Measurements from ENCODE around the gene SCRN2. TPM values are rescaled to one million over a fixed set of nuclear protein-coding genes. Genes with fewer than 3 reads are reported as not detected.

Gene SCRN2
- total RNA-seq, 1 experiment from 2014 or later: 47.9 TPM

DNA sequence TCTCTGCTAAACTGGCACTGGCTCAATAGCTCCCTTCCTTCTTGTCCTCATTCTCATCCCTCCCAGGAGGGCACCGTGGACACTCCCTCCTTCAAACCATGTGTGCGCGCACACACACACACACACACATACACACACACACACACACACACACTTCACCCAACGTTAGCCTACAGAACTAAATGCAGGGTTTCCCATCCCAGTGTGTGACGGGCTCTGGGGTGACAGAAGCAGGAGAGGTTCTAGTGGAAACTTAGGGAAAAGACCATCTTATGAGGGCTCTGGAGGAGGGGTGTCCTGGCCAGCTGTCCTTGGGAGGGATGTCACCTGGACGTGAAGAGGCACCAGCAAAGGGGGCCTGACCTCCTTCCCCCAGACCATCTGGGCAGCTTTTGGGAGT is 39.2 kb downstream of the SCRN2 start:
- no TSS peak for BruUV-seq (replicated peaks)
- CTCF ChIA-PET: interaction anchor here (0.6 kb wide), 3 partner anchors 16 to 110 kb away, joined by 3 read pairs; no protein-coding TSS in a partner anchor

DNA sequence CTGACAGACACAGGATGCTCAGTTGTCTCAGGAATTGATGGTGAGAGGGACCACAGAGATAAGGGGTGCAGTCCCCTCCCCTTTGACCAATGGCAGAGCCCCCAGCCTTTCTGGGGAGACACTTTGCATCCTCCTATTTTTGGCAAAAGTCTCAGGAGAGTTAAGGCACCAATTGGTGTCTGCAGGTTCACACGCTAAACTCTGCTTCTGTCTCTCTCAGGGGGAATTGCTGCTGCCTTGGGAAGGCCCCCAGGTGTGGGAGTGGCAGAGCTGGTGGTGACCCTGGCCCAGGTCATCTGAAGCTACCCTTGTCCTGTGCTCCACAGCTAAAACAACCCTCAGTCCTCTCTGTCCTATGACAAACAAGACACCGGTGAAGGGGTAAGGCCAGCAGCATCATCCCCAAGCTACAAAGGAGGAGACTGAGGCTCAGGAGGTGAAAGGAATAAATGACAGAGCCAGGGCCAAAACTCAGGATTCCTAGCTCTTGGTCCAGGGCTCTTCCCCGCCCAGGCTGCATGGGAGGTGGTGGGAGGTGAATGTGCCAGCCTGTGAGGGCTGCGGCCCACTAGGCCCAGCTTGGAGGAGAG is 39.8 kb downstream of the SCRN2 start:
- Histone ChIP-seq H3K4me1 (ENCODE audit: insufficient read depth, low read length) (no peaks in the 10 kb centered on the region), H3K36me3 (ENCODE audit: low read depth, low read length) (no peaks in the 10 kb centered on the region), H3K9me2 (replicated peaks; ENCODE audit: low read length) (no peaks in the 10 kb centered on the region), H3K27ac (ENCODE audit: low read length) (no peak overlapping the region), H4K20me1 (ENCODE audit: low read length) (no peaks in the 10 kb centered on the region), H3F3A (ENCODE audit: low read length, unreplicated experiment) (no peaks in the 10 kb centered on the region), H3K9ac (ENCODE audit: low read length) (no peak overlapping the region), H3K9me3 (ENCODE audit: low read length) (no peaks in the 10 kb centered on the region), H3K79me2 (ENCODE audit: low read length) (no peaks in the 10 kb centered on the region), H3K27me3 (ENCODE audit: low read length) (no peaks in the 10 kb centered on the region), H2AFZ (ENCODE audit: low read length) (no peak overlapping the region), H3K4me2 (ENCODE audit: low read length) (no peak overlapping the region), H3K4me3 (ENCODE audit: low read length) (no peak overlapping the region)
- ChIA-PET POLR2A (ENCODE audit: unreplicated experiment) (no interaction called here), CTCF (interaction anchor here (0.6 kb wide), 3 partner anchors 17 to 100 kb away, joined by 3 read pairs; no protein-coding TSS in a partner anchor)
- intact Hi-C loops (cut with micrococcal nuclease): no loop called here
- no peak for TF ChIP-seq EZH2phosphoT487 (IDR thresholded peaks at IDR 0.05; ENCODE audit: borderline replicate concordance, low read length)
- no peak for TF ChIP-seq EZH2 (IDR thresholded peaks at IDR 0.05; ENCODE audit: low read length, unreplicated experiment)
- TF ChIP-seq, protein P1, sequence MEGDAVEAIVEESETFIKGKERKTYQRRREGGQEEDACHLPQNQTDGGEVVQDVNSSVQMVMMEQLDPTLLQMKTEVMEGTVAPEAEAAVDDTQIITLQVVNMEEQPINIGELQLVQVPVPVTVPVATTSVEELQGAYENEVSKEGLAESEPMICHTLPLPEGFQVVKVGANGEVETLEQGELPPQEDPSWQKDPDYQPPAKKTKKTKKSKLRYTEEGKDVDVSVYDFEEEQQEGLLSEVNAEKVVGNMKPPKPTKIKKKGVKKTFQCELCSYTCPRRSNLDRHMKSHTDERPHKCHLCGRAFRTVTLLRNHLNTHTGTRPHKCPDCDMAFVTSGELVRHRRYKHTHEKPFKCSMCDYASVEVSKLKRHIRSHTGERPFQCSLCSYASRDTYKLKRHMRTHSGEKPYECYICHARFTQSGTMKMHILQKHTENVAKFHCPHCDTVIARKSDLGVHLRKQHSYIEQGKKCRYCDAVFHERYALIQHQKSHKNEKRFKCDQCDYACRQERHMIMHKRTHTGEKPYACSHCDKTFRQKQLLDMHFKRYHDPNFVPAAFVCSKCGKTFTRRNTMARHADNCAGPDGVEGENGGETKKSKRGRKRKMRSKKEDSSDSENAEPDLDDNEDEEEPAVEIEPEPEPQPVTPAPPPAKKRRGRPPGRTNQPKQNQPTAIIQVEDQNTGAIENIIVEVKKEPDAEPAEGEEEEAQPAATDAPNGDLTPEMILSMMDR (conservative IDR thresholded peaks at IDR 0.05; ENCODE audit: low read depth, low read length): no peak
- no TSS peak for BruUV-seq (replicated peaks)
- DNase-seq (no peak), ATAC-seq (no peak)

More for the DNA sequence above, 39.2 kb downstream of the SCRN2 start:
- Histone ChIP-seq H3K9ac (ENCODE audit: low read length) (no peak overlapping the region), H2AFZ (ENCODE audit: low read length) (no peak overlapping the region), H3F3A (ENCODE audit: low read length, unreplicated experiment) (no peaks in the 10 kb centered on the region), H3K36me3 (ENCODE audit: low read depth, low read length) (peaks cover 2% of the 10 kb centered on the region; the same call in 1 of the 2 replicates), H3K79me2 (ENCODE audit: low read length) (no peaks in the 10 kb centered on the region), H3K9me3 (ENCODE audit: low read length) (no peaks in the 10 kb centered on the region), H4K20me1 (ENCODE audit: low read length) (no peaks in the 10 kb centered on the region), H3K9me2 (replicated peaks; ENCODE audit: low read length) (no peaks in the 10 kb centered on the region), H3K27ac (ENCODE audit: low read length) (no peak overlapping the region), H3K4me1 (ENCODE audit: insufficient read depth, low read length) (no peaks in the 10 kb centered on the region), H3K4me3 (ENCODE audit: low read length) (no peak overlapping the region), H3K27me3 (ENCODE audit: low read length) (no peaks in the 10 kb centered on the region), H3K4me2 (ENCODE audit: low read length) (no peak overlapping the region)
- intact Hi-C loops (cut with micrococcal nuclease): loop anchor here (1.0 kb wide), 2 partner anchors 26 to 103 kb away; no protein-coding TSS in a partner anchor
- TF ChIP-seq EZH2 (IDR thresholded peaks at IDR 0.05; ENCODE audit: low read length, unreplicated experiment) (no peak), EZH2phosphoT487 (IDR thresholded peaks at IDR 0.05; ENCODE audit: borderline replicate concordance, low read length) (no peak)
- TF ChIP-seq, protein P1 (conservative IDR thresholded peaks at IDR 0.05; ENCODE audit: low read depth, low read length): no peak
- ATAC-seq (no peak), DNase-seq (no peak)
- POLR2A ChIA-PET (ENCODE audit: unreplicated experiment): no interaction called here

DNA sequence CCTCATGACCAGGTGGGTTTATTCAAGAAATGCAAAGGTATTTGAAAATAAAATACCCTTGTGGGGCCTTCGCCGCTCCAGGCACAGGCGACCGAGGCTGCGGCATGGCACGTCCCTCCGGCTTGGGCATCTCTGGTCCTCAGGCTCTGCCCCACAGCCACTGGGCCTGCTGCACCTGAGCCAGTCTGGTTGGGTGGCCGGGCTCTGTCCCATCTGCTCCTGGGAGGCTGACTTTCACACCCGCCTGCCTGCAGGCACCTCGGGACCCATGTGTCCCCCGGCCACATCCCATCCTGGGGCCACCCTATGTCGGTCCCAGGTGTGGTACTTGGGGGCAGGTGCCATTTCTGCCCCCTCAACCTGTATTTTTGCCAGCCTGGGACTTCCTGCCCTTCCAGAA is 40.4 kb downstream of the SCRN2 start:
- Histone ChIP-seq H3K9me3 (ENCODE audit: low read length) (no peaks in the 10 kb centered on the region), H3K9ac (ENCODE audit: low read length) (no peak overlapping the region), H3K4me1 (ENCODE audit: insufficient read depth, low read length) (no peaks in the 10 kb centered on the region), H3K4me3 (ENCODE audit: low read length) (no peak overlapping the region), H3K27ac (ENCODE audit: low read length) (no peak overlapping the region), H3K4me2 (ENCODE audit: low read length) (no peak overlapping the region), H3F3A (ENCODE audit: low read length, unreplicated experiment) (no peaks in the 10 kb centered on the region), H2AFZ (ENCODE audit: low read length) (no peak overlapping the region), H3K79me2 (ENCODE audit: low read length) (no peaks in the 10 kb centered on the region), H3K27me3 (ENCODE audit: low read length) (peaks cover 2% of the 10 kb centered on the region), H3K9me2 (replicated peaks; ENCODE audit: low read length) (no peaks in the 10 kb centered on the region), H4K20me1 (ENCODE audit: low read length) (no peaks in the 10 kb centered on the region), H3K36me3 (ENCODE audit: low read depth, low read length) (no peaks in the 10 kb centered on the region)
- no TSS peak for BruUV-seq (replicated peaks)
- intact Hi-C loops (cut with micrococcal nuclease): no loop called here
- TF ChIP-seq, protein P1 (conservative IDR thresholded peaks at IDR 0.05; ENCODE audit: low read depth, low read length): no peak
- no peak for TF ChIP-seq EZH2 (IDR thresholded peaks at IDR 0.05; ENCODE audit: low read length, unreplicated experiment)
- no peak for TF ChIP-seq EZH2phosphoT487 (IDR thresholded peaks at IDR 0.05; ENCODE audit: borderline replicate concordance, low read length)
- no peak for DNase-seq
- ChIA-PET POLR2A (ENCODE audit: unreplicated experiment) (no interaction called here), CTCF (no interaction called here)
- no peak for ATAC-seq

Data from PC-3 (cell line).